HG03442 (cell line): ENCODE results near the gene ZNF830.
"Not testable (repeated sequence)": the region's sequence is repeated elsewhere in the genome, so short reads cannot be mapped to it uniquely, and the experiment has no call there.

Experiments used
- ATAC-seq: cut with Tn5 transposase; IDR thresholded peaks from one replicate; pipeline ENCODE4 v1.9.1; 2021; ENCODE audit warnings: mild to moderate bottlenecking, moderate library complexity; ENCODE audit not compliant: unreplicated experiment

Gene ZNF830

DNA sequence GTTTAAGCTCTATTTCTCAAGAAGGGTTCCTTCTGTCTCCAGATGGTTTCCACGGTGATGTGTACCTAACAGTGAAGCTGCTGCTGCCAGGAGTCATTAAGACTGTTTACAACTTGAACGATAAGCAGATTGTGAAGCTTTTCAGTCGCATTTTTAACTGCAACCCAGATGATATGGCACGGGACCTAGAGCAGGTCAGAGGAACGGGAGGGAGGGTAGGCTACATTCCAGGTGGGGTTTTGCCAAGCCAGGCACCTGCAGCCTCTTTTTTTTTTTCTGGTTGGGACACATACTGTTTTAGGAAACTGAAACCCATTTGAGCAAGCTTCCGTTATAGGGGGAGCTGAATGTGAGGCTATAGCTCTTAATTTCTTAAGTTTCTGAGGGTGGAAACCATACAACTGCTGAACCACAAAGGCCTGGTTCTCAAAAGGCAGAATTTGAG lies 29.6 kb downstream of the ZNF830 start:
- no peak for ATAC-seq

DNA sequence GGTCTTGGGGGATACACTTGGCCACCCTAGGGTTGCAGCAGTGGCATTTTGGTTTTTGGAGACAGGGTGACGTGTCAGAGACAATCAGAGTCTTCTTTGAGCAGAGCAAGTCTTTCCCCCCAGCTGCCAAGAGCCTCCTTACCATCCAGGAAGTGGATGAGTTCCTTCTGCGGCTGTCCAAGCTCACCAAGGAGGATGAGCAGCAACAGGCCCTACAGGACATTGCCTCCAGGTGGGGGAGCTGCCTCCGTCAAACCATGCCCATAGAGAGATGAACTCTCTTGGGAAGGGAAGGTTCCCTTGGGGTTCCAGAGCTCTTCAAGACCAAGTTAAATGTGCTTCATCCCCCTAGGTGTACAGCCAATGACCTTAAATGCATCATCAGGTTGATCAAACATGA lies 30.3 kb downstream of the ZNF830 start:
- no peak for ATAC-seq

GRCh38 chr17:34993031-34993430 lies 31.7 kb downstream of the ZNF830 start:
- no peak for ATAC-seq

GRCh38 chr17:34996422-34997285 lies 35.3 kb downstream of the ZNF830 start:
- ATAC-seq: no peak

GRCh38 chr17:34997355-34997862 lies 36.1 kb downstream of the ZNF830 start:
- no peak for ATAC-seq

DNA sequence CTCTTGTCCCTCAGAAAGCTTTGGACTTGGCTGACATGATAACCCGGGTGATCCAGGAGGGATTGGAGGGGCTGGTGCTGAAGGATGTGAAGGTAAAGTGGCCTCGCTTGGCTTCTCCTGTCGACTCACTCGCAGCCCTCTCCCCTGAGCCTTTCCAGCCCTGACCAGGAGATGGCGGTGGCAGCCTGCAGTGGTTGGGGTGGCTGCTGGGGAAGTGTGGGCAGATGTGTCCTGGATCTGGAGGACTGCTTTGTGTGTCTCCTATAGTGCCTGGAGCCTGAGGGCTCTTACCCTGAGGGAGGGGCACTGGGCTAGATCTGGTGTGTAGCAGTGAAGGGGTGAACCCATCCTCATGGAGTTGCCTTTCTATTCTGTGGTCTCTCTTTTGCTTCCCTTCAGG lies 36.9 kb downstream of the ZNF830 start:
- no peak for ATAC-seq

DNA sequence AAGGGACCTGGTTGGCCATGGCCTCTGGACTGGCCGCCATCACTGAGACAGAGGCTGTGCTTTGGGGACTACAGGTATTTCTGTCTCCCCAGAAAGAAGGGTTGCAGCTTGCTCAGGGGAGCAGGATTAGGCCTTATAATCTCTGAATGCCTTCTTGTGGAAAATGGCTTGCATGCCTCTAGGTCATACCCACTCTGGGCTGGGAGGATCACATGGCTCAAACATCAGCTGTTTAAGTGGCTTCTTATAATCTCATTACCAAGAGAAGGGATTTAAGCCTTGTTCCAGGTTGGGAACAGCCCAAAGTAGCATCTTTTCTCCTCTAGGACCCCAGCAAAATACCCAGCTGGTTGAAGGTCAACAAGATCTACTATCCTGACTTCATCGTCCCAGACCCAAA lies 38.1 kb downstream of the ZNF830 start:
- ATAC-seq: no peak

DNA sequence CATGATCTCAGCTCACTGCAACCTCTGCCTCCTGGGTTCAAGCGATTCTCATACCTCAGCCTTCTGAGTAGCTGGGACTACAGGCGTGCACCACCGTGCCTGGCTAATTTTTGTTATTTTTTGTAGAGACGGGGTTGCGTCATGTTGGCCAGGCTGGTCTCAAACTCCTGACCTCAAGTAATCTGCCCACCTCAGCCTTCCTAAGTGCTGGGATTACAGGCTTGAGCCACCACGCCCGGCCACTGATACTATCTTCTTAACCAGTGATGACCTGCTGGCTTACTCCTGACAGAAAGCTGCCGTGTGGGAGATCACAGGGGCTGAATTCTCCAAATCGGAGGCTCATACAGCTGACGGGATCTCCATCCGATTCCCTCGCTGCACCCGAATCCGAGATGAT lies 39.6 kb downstream of the ZNF830 start:
- not testable (repeated sequence) for ATAC-seq

DNA sequence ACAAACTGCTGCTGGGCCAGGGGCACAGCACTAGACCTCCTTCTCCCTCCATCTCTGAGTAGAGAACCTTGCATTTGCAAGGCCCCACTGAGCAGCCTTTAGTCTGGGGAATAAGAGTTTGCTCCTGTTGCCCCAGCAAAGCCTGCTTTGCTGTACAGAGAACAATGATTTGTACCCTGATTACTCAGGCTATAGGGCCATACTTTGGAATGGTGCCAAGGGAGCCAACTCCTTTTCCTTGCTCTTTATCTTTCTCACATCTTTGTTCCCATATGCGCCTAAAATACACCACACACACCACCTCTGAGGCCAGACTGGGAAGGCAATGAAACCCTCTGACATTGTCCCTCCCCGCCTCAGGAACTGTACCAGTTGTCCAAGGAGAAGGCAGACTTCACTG lies 40.2 kb downstream of the ZNF830 start:
- no peak for ATAC-seq

DNA sequence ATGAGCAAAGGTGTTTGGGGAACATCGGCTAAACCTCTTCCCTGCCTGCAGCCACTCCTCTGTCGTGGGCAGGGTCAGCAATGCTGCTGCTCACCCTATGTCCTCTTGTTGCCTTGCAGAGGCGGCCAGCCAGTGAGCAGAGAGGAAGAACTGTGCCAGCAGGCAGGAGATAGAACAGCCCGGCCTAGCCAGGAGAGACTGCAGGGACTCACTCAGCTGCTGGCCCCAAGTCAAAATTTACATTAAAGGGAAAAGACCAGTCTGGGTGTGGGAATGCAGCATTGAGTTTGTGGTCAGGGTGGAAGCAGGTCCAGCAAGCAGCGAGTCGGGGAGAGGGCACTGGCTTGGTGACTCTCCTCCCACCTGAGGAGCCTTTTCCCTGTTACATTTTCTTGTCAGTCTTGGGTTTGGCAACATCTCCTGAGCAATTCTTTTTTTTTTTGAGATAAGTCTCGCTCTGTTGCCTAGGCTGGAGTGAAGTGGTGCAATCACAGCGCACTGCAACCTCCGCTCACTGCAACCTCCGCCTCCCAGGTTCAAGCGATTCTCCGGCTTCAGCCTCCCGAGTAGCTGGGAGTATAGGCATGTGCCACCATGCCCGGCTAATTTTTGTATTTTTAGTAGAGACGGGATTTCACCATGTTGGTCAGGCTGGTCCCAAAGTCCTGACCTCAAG lies 41.7 kb downstream of the ZNF830 start:
- ATAC-seq: no peak

DNA sequence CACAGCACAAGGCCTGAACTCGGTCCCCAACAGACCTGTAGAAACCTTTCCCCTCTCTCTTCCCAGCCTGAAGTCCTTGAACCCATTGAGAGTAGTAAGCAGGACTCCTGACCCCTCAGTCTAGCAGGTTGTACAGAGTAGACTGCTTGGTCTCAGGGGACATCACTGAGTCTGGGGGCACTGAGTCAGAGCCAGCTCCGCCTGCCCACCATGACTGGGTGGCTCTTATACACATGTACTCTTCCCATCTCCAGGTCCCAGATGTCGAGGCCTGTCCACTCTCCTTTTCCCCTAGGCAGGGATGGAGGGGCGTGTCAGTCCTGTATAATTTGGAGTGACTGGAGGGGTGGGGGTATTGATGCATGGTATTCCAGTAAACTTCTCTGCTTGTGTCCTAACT lies 42.4 kb downstream of the ZNF830 start:
- ATAC-seq: no peak

- no peak for ATAC-seq
Measured at GRCh38 chr17:35006345-35006744, 45.0 kb downstream of the ZNF830 start.

- no peak for ATAC-seq
Measured at GRCh38 chr17:35006961-35007360, 45.6 kb downstream of the ZNF830 start.

GRCh38 chr17:35010093-35010492 lies 48.8 kb downstream of the ZNF830 start:
- no peak for ATAC-seq

- ATAC-seq: no peak
Measured at GRCh38 chr17:35011671-35012216, 50.4 kb downstream of the ZNF830 start.
